Left renal cortex interstitium (tissue), 4 donors: Measurements from ENCODE around the gene CTBP2. TPM values are rescaled to one million over a fixed set of nuclear protein-coding genes. Genes with fewer than 3 reads are reported as not detected.
"Not testable (repeated sequence)": the region's sequence is repeated elsewhere in the genome, so short reads cannot be mapped to it uniquely, and the experiment has no call there.

Experiments used
- DNase-seq, 4 donors: peaks; one replicate each; pipeline ENCODE4 v3.0.0-alpha.2; 2013; ENCODE audit warnings: low read depth in 4 of 4, low spot score in 2 of 4, missing footprints in 1 of 4
- polyA plus RNA-seq, 4 donors: library from polyadenylated mRNA; unstranded; fragments of 120-200 nt; gene quantifications; one replicate each; pipeline ENCODE4 v1.2.1, GENCODE V29; 2013; ENCODE audit not compliant: insufficient read length in 4 of 4

CTBP2 gene
- polyA plus RNA-seq, 4 donors, result 86.7 to 94.0 (median 90.6) TPM

DNA sequence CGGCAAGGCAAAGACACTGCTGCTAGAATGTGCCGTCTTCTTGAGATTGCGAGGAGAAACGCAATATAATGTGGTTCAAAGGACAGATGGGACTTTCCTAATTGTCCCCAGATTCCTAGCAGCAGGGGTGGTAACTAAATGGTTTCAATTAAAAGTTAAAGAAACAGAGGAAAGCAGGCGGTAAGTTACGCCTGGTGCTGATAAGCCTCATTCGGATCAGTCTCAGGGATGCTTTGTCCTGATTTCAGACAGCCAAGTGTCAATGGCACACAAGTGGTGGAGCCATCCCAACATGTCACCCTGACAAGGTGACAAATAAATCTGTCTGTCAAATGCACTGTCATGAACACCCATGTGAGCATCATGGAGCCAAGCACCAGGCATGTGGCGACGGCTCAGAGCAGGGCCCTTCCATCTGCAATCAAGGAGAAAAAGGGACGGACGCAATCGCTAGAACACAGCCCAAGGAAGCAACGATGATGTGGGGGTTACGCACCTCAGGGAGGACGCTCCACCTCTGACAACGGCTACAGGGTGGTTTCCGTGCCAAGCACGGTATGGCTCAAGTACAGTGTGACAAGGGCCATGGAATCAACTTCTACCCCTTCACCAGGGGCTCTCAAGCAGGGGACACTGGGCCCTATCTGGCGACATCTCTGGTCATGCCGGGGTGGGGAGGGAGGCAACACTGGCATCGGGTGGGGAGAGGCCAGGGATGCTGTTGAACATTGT lies 66.2 kb downstream of the CTBP2 start:
- DNase-seq, result no peak

DNA sequence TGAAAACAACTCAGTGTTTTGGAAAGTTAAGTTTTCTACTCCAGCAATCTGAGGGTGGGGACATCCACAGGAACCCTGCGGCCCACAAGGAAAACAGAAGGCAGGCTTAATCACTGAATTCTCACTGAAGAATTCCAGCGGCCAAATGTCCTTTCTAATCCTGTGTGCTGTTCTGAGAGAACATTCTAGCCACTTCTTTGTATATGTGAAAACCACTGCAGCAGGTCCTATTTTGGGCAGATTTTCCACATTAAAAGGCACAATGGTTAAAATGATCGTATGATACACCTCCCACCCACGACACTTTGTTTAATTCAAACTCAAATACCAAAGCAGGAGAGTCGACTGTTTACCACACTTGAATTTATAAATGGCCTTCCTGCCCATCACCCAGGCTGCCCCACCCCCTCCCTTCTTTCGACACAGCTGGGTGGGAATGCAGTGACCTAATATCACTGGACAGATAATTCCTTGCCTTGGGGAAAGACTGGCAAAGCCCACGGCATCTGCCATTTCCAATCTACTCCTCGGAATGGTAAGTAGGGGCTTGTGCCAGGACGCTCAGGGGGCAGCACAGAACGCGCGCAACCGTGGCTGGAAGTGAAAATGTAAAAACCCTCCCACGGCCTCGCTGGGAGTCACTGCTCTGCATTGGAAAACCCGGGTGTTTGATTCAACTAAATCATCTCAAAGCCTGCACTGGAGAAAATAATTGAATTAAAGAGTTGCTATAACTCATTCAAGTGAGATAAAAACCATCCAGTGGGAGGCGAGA lies 67.0 kb downstream of the CTBP2 start:
- DNase-seq, result no peak

DNA sequence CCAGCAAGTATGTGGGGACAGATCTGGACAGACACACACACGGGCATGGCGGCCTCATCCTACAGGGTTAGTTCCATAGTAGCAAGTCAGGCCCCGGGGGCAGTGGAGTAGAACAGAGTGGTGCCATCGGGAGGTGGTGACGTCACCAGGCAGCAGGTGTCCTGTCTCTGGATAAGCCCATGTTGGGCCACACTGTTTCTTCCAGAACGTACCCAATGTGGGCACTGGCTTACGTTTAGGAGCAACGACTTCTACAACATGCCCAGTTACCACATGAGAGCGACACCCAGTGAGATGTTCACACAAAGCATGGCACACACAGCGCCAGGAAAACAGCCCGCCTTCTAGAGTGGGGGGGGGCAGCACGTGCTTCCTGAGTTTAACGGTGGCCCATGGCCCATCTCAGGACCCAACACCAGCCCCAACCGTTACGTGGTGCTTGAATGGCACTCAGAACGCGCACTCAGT lies 67.8 kb downstream of the CTBP2 start:
- DNase-seq, result no peak

DNA sequence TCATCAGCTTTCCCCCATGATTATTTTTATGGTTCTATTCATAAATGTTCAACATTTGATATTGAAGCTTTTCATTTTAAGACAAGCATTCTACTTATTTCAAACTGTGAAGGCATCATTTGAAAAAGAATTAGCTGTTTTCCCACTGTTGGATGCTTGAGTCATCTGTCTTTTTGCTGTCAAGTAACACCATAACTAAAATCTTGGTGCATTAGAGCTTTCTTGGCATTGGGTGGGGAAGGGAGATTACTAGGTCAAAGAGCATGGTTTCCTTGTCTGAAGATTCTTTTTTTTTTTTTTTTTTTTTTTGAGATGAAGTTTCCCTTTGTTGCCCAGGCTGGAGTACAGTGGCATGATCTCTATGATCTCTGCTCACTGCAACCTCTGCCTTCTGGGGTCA lies 68.5 kb downstream of the CTBP2 start:
- no peak for DNase-seq

DNA sequence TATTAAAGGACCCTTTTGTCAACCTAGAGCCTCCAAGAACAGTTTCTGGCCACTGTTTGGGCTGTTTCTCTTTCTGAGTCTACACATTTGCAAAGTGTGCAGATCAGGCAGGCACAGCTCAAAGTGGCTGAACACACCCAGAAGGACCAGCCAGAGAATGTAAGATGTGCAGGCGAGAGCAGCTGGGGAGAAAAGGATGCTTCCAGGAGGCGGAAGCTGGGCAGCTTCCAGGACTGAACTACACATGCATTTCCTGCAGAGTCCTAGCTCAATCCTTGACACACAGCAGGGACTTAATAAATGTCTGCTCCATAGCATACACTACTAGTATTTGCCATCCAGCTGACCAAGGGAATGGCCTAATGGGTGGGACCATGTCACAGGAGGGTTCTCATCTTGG lies 70.9 kb downstream of the CTBP2 start:
- DNase-seq, result no peak

DNA sequence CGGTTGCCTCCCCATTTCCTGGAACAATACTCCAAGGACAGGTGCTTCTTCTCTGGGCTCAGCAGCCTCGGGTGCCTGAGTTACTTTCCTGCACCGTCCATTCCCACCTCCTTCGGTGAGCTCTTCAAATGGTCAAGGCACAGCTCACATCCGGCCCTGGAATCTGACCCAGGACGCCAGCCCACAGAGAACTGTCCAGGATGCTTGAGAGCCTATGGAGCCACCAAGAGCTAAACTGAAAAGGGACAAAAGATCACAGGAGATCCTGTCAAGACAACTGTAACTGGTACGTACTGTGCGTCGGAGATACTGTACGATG lies 72.5 kb downstream of the CTBP2 start:
- no peak for DNase-seq

DNA sequence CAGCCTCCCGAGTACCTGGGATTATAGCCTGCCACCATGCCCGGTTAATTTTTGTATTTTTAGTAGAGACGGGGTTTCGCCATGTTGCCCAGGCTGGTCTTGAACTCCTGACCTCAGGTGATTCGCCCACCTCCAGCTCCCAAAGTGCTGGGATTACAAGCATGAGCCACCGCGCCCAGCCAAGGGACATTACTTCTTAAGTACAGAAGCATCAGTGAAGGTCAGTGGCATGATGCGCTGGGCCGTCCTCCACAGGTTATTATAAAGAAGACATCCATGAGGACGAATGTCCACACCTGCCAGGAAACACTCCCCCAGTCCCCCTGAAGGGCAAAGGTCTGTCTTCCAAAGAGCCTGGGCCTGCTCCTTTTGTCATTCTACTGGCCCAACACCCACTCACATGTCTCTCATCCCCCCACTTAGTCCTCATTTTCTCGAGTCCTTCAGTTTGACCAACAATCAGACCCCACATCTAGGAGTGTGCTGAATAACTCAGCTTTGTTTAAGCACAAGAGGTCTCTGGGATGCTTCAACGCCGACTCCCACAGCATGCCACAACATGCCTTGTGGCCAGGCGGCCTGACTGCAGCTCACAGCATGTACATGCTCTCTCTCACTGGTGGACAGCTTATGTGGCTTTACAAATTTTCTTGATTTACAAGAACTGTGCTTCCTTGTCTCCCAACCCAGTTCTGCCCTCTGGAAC lies 73.0 kb downstream of the CTBP2 start:
- no peak for DNase-seq

DNA sequence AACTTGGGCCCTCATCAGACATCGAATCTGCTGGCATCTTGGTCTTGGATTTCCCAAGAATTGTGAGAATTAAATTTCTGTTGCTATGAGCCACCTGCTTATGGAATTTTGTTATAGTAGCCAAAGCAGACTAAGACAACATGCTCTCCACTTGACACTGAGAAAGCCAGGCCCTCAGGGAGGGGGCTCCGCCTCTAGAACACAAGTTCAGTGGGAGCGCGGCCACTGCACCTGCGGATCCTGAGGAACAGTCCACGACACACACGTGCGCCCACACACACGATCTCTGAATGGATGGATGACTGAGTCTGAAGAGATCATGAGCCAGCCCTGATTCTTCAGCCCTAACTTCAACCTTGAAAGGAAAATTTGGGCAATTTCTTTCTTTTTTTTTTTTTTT lies 73.7 kb downstream of the CTBP2 start:
- no peak for DNase-seq

DNA sequence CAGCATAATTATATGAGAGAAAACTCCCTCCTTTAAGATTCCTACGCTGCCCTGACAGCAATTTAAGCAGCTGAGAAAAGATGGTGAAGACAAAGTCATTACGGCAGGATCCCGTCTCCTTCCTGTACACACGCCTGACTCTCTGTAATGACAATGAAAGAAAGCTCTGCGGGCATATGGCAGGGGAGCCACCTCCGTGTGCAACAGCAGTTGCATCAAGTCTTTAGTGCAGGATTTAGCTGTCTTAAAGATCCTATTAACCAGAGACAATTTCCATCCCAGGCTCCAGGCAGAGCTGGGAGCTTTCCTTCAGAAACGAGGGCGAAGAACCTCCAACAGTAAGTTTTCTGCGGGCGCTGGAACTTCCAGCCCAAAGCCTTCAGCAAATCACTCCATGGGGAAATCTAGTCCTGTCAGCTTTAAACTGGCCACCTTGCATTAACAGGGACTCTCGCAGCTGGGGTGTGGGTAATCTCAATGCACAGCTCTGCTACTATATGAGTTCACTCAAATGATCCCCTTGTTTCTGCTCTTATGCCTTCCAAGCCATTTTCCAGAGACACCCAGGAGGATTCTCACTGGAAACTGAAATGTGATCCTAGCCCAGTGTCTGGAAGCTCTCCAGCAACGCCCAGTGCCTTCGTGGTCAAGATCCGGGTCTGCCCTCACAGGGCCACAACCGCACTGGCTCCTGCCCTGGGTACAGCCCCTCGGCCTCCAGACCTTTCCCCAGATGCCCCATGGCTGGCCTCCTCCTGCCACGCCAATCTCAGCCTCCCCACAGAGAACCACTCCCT lies 74.9 kb downstream of the CTBP2 start:
- no peak for DNase-seq

DNA sequence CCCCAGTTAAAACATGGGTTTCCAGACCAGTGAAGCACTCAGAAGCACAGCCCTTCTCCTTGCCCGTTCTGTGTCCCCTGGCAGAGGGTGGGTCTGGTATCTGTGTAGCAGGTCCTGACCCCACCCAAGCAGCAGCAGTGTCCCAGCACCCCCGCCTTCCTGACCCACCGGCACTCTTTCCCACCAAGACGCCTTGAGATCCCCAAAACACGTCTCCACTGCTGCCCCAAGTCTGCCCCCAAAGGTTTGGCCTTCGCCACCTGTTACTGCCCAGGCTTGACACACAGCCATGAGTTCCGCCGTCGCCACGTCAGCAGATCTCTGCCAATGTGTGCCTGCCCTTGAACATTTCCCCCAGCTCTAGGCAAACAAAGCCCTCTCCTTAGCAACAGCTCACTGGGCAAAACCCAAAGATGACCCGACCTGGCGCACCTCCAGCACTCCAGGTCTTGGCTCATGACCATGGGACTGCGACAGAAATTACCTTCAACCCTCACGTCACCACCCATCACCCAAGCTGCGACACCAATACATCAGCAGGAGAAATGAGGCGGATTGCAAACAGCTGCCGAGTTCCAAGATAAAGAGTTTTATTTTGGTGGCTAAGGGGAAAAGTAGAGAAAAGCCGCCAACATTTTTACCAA lies 75.6 kb downstream of the CTBP2 start:
- DNase-seq, result no peak

DNA sequence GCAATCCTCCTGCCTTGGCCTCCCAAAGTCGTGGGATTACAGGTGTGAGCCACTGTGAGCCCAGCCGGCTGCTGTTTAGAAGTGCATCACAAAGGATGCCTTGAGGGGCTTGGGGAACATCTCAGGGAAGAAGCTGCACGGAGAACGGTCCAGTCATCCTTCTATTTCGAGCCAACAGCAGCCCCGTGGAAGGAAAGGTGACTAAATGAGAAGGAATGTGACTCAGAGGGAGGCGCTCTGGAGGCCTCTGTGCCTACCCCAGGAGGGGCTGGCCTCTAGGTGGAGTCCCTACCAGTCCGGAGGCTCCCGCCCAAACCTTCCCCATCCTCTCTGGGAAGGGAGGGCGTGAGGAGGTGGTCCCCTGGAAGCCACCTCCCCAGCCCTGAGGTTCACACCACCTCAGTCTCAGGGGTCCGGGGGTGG lies 76.2 kb downstream of the CTBP2 start:
- DNase-seq, result no peak

DNA sequence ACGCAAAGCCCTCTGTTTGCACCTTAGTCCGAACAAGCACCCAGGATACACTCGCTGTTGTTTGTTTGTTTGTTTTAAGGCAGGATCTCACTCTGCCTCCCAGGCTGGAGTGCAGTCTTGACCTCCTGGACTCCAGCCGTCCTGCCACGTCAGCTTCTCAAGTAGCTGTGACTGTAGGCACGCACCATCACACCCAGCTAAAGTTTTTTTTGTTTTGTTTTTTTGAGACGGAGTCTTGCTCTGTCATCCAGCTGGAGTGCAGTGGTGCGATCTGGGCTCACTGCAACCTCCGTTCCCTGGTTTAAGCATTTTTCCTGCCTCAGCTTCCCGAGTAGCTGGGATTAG lies 76.8 kb downstream of the CTBP2 start:
- DNase-seq, result no peak

DNA sequence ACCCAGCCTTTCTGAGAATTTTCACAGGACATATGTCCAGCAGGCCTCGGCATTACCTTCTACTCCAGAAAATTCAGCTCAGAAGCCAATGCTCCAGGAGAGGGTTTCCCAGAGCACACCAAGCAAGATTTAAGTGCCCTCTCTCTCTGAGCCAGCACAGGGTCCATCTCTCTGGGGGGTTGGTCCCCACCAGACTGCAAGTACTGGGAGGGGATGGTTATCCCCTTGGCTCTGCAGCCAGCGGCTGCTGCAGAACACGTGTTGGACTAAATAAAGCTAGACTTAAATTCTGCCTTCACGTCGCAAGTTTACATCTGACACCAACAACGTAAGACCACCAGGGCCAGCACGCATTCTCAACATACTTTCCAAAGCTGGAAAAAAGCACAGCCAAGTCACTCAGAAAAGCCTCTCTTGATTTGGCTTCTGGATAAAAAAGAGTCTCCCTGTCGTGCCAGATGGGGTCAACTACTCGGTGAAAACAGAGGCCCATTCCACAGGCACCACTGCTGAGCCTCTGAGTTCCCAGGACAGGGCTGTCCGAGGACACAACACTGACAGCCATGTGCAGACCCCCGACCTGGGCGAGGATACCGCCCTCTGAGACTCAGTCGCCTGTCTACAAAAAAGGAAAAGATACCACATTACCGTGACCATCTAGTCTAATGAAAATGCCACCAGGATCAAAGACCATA lies 77.3 kb downstream of the CTBP2 start:
- no peak for DNase-seq

DNA sequence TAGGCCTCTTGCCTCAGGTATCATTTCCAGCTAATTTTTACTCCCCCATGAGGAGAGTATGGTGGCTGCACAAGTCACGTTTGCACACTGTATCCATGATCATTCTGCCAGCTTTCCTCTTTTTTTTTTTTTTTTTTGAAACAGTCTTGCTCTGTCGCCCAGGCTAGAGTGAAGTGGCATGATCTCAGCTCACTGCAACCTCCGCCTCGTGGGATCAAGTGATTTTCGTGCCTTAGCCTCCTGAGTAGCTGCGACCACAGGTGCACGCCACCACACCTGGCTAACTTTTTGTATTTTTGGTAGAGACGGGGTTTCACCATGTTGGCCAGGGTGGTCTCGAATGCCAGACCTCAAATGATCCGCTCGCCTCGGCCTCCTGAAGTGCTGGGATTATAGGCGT lies 77.9 kb downstream of the CTBP2 start:
- DNase-seq, result not testable (repeated sequence)

DNA sequence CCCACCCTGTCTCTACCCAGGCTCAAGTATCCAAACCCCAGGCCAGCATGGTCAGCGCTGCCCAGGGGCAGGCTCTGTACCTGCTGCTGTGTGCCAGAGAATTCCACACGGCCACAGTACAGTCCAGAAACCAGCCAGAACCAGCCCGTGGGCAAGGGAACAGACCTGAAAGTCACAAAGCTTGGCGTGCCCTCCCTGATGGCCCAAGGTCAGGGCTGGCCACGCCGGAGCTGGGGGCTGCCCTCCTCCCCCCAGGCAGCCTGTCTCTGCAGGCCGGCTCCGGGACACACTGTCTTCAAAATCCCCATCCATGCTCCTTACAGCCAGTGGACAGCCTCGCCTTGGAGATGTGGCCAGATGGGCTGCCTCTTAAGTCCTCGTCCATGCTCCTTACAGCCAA lies 78.4 kb downstream of the CTBP2 start:
- DNase-seq, result no peak

DNA sequence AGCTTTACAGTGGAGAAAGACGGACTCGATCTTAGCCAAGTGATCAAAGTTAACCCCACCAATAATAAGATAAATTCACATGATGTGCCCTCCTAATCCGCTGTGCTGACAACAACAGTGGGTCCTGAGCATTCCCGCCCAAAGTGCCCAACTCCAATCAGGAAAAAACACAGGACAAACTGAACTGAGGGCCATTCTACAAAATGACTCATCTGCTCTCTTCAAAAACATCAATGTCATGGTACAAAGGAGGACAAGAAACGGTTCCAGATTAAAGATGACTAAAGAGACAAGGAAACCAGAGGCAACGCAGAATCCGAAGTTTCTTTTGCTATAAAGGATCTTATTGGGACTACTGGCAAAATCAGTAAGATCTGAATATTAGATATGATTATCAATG lies 79.4 kb downstream of the CTBP2 start:
- DNase-seq, result no peak

DNA sequence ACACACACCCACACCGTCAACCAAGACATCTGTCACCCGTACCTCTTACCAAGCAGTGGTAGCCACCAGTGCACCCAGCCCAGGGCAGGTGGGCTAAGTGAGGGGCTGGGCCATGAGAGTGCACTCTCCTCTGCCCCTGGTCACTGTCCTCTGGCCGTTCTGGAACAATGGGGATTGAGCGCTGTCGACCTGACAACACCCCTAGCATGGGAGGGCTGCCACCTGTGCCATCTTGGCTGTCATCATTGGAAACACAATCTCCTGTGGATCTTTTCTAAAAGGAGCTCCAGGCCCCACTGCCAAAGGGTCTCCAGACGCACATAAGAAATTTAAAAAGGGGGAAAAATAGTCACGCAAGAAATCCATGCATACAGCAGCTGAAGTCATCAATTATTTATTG lies 80.1 kb downstream of the CTBP2 start:
- DNase-seq, result no peak

DNA sequence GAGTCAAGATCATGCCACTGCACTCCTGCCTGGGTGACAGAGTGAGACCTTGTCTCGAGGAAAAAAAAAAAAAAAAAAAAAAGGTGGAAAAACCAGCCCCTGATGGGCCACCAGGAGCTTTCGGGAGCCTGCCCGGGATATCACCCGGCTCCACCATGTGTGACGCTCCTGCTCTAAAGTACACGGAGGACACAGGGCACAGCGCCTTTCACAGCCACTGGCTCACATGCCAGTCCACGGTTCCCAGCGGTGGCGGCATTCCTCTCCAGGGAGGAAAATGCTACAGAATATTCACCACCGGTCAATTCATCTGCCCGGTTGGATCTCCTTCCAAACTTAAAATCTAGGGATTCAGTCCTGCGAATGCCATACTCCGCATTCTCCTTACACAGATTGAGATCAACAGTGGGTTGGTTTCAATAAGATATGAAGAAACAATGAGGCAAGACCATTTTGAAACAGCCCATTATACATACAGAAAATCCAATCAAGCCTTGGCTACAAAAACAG lies 81.2 kb downstream of the CTBP2 start:
- DNase-seq, result no peak

DNA sequence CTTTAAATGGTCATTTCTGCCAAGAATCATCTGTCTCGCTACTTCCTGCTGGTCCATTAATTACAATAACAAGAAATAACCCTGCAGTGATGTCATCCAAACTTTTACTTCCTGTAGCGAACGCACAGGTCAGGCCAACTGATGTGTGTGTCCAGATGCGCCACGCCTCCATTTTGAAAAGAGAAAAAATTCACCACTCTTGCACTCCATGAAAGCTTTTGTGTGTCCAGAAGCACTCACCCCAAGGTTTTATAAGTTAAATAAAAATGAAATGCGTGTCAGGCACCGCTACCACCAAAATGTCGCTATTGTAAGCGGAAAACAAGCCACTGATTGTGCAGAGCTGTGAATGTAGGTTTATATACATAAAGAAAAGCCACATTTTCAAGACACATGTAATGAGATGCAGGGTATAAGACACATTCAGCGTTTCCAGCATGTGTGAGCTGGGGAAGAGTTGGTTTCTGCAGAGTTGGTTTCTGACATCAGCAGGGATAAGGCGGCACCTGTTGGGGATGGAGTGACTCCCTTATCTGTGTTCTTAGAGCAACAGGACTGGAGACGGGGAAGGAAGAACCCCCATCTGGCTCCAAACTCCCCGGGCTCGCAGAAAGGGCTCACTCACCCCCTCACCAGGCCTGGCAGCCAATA lies 83.3 kb downstream of the CTBP2 start:
- no peak for DNase-seq
